ENCODE measurements around the gene CRLF1.
A peak's percentile ranks its signal among the peaks of the same experiment; 100 is the strongest.

Gene CRLF1

DNA sequence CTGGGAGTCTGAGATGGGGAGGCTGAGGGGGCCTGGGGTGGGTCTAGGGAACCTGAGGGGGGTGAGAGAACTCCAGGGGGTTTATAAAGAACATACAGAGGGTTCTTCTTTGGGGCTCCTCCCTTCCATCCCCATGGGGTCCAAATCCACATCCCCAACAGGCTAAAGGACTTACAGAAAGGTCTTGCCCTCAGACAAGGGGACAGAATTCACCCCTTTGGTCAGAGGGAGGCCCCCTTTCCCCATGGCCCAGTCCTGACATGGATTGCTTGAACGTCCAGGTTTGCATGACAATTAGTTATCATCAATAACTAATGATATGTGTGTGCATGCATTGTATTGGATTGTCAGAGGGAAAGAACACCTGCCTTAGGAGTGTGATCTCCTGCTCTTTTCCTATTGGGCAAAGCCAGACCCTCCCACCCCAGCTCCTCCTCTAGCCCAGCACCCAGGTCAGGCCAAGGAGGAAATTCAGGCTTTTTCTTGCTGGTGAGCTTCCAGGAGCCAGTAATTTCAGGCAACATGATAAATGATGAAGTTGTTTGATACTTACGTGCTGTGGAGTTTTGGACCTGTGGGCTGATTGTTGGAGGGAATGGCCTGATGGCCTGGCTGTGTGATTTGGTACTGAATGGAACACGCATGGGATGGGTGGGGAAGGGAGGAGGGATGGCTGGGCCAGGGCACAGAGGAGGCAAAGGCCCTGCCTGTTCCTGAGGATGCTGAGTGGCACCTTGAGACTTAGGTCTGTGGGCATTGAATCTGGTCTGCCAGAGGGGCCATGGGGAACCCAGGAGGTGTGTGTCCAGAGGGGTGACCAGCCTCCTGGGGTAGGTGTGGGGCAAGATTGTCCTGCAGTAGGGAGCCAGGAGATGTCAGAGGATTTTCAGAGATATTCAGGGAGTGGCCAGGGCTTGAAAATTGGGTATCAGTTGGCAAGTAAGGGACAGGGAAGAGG, 31.4 kb upstream of the CRLF1 start:
- no peak for TF ChIP-seq CTCF (IDR thresholded peaks at IDR 0.05; ENCODE audit: unreplicated experiment in 3 of 3)
- no peaks in the 10 kb centered on the region for H3K9me3 Mint-ChIP-seq
- peak overlapping the region in 1 of 3 experiments; percentile 54 for H3K27ac Mint-ChIP-seq
- peaks cover 15% of the 10 kb centered on the region for H3K27me3 Mint-ChIP-seq (ENCODE audit: low read depth)
- peak overlapping the region; percentile 86 to 90 (median 86) for H3K4me3 Mint-ChIP-seq
- peaks cover 5% of the 10 kb centered on the region for H3K4me1 Mint-ChIP-seq
- no peaks in the 10 kb centered on the region for H3K36me3 Mint-ChIP-seq (ENCODE audit: low read depth)

- peak within 1 kb of the TSS; percentile 86 to 90 (median 90) for H3K4me3 Mint-ChIP-seq
- H3K36me3 Mint-ChIP-seq (ENCODE audit: low read depth): no peaks in the 10 kb centered on the region
- peak within 1 kb of the TSS in 2 of 3 experiments; percentile 70 to 74 for H3K27ac Mint-ChIP-seq
- peaks cover 5% of the 10 kb centered on the region for H3K4me1 Mint-ChIP-seq
- no peak for TF ChIP-seq CTCF (IDR thresholded peaks at IDR 0.05; ENCODE audit: unreplicated experiment in 3 of 3)
- peaks cover 15% of the 10 kb centered on the region for H3K27me3 Mint-ChIP-seq (ENCODE audit: low read depth)
- H3K9me3 Mint-ChIP-seq: no peaks in the 10 kb centered on the region
Observed at GRCh38 chr19:18636969-18637629, 30.5 kb upstream of the CRLF1 start, which contains the start of gene KLHL26. KLHL26 (plus strand) TSS chr19:18637028; CDS start chr19:18637055, 27 bp downstream.

DNA sequence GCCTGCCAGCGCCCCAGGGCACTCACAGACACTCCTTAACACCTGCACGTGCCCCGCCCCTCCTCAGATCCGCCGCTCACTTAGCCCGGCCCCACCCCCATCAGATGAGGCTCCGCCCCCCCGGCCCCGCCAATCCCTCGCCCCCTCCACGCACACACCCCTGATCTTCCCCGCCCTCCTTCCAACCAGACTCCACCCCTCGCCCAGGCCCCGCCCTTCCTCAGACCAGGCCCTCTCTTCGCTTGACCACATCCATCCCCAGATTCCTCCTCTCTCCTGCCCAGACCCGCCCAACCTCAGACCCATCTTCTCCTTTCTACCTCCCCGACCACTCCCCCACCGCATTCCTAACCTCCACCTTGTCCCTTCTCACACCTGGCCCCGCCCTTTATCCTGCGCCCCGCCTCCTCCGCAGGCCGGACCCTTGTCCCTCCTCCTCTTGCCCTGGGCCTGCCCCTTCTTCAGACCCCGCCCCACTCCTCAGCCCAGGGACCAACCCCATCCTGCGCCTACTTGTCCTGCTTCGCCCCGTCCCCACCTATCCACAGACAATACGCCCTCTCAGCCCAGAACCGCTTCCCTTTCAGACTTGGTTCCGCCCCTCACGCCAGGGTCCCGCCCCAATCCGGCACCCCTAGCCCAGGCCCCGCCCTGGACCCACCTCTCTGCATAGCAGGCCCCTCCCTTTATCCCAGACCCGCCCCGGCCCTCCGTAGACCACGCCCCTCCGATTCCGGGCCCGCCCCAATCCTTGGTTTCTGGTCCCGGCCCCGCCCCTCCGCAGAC, 29.8 kb upstream of the CRLF1 start:
- Mint-ChIP-seq H3K36me3 (ENCODE audit: low read depth) (no peaks in the 10 kb centered on the region), H3K4me3 (peak overlapping the region; percentile 86 to 90 (median 90)), H3K4me1 (peaks cover 5% of the 10 kb centered on the region), H3K27ac (peak overlapping the region in 2 of 3 experiments; percentile 70 to 74), H3K27me3 (ENCODE audit: low read depth) (peaks cover 15% of the 10 kb centered on the region), H3K9me3 (no peaks in the 10 kb centered on the region)
- TF ChIP-seq CTCF (IDR thresholded peaks at IDR 0.05; ENCODE audit: unreplicated experiment in 3 of 3): no peak

DNA sequence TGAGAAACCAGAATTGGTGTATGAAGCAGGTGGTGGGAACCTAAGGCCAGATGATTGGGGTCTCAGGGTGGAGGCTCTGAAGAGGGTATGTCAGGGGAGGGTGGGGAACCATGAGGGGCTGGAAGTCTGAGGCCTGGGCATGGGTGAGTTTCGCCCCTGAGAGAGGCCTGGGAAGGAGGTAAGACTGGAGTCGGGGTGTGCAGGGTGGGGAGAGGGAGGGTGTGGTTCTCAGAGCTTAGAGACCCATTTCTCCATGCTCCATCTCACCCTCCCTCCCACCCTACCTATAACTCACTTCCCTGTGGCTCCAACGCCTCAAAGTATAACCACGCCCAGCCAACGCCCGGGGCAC, 29.2 kb upstream of the CRLF1 start:
- Mint-ChIP-seq H3K27me3 (ENCODE audit: low read depth) (peaks cover 15% of the 10 kb centered on the region), H3K4me1 (peaks cover 5% of the 10 kb centered on the region), H3K27ac (no peak overlapping the region), H3K9me3 (no peaks in the 10 kb centered on the region), H3K4me3 (peak overlapping the region; percentile 86 to 90 (median 90)), H3K36me3 (ENCODE audit: low read depth) (no peaks in the 10 kb centered on the region)
- no peak for TF ChIP-seq CTCF (IDR thresholded peaks at IDR 0.05; ENCODE audit: unreplicated experiment in 3 of 3)

DNA sequence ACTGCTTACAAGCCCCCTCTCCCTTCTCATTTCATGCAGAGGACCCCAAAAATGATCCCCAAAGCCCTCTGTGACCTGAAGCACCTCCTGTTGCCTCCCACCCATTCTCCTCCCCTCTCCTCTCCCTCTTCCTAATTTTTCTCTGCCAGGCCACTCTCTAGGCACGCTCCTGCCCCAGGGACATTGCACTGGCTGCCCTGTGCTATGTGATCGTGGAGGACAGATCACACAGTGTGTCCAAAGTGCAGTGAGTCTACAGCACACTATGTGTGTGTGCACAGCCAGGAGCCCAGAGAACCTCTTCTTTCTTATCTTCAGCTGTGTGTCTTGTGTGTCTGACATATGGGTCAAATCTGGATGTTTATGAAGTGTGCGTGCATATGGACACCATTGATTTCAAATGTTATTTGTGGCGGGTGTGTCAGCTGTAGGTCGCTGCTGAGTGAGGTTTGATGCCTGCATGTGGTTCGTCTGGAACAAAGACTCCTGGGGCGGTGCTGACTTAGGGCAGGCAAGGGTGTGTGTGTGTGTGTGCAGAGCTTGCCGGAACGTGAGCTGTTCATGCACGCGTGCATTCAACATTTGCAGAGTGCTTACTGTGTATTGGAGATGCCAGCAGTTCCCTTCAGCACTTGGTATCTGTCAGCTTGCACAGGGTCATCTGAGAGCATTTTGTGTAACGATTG, 28.2 kb upstream of the CRLF1 start:
- Mint-ChIP-seq H3K27me3 (ENCODE audit: low read depth) (peaks cover 20% of the 10 kb centered on the region), H3K4me1 (peaks cover 5% of the 10 kb centered on the region), H3K27ac (no peak overlapping the region), H3K4me3 (peak overlapping the region; percentile 50 to 75 (median 66)), H3K36me3 (ENCODE audit: low read depth) (no peaks in the 10 kb centered on the region), H3K9me3 (no peaks in the 10 kb centered on the region)
- no peak for TF ChIP-seq CTCF (IDR thresholded peaks at IDR 0.05; ENCODE audit: unreplicated experiment in 3 of 3)
